H9 (cell line): ENCODE measurements around the gene ARSI. TPM values are rescaled to one million over a fixed set of nuclear protein-coding genes. Genes with fewer than 3 reads are reported as not detected.

Source experiments
- DNase-seq: peaks from one replicate; pipeline ENCODE4 v3.0.0-alpha.2; 2017
- H2AFZ ChIP-seq: one replicate; pipeline ENCODE4 v1.6.1; 2013; ENCODE audit warnings: mild to moderate bottlenecking, low read length, control low read depth, moderate library complexity
- H2AK5ac ChIP-seq: 2 replicates; pipeline ENCODE4 v1.6.1; 2013; ENCODE audit warnings: low read length, control low read depth, mixed read lengths; ENCODE audit not compliant: insufficient read length
- H2BK120ac ChIP-seq: one replicate; pipeline ENCODE4 v1.6.1; 2013; ENCODE audit warnings: low read depth, mild to moderate bottlenecking, low read length, control low read depth, inconsistent platforms; ENCODE audit not compliant: poor library complexity, severe bottlenecking
- H2BK12ac ChIP-seq: 2 replicates; pipeline ENCODE4 v1.6.1; 2013; ENCODE audit warnings: low read length, control low read depth, mixed read lengths, low read depth; ENCODE audit not compliant: insufficient read length
- H2BK15ac ChIP-seq: 2 replicates; pipeline ENCODE4 v1.6.1; 2013; ENCODE audit warnings: low read depth, low read length, control low read depth
- H2BK20ac ChIP-seq: one replicate; pipeline ENCODE4 v1.6.1; 2013; ENCODE audit warnings: low read depth, mild to moderate bottlenecking, low read length, control low read depth, inconsistent platforms; ENCODE audit not compliant: poor library complexity, severe bottlenecking
- H2BK5ac ChIP-seq: 2 replicates; pipeline ENCODE4 v1.6.1; 2013; ENCODE audit warnings: low read length, control low read depth, mixed read lengths; ENCODE audit not compliant: insufficient read length
- H3K14ac ChIP-seq: 2 replicates; pipeline ENCODE4 v1.6.1; 2013; ENCODE audit warnings: low read length, control low read depth; ENCODE audit not compliant: insufficient read depth
- H3K18ac ChIP-seq: 2 replicates; pipeline ENCODE4 v1.6.1; 2013; ENCODE audit warnings: low read depth, mild to moderate bottlenecking, mixed read lengths, low read length, control low read depth; ENCODE audit not compliant: insufficient read length
- H3K23ac ChIP-seq: 2 replicates; pipeline ENCODE4 v1.6.1; 2013; ENCODE audit warnings: low read length, control low read depth, mixed read lengths, low read depth; ENCODE audit not compliant: insufficient read length
- H3K23me2 ChIP-seq: 2 replicates; pipeline ENCODE4 v1.6.1; 2013; ENCODE audit warnings: low read depth, mild to moderate bottlenecking, mixed read lengths, low read length, control low read depth; ENCODE audit not compliant: insufficient read length, poor library complexity, severe bottlenecking
- H3K27ac ChIP-seq: 2 replicates; pipeline ENCODE4 v1.5.1; 2013; ENCODE audit warnings: low read length, control low read depth, mixed read lengths, low read depth; ENCODE audit not compliant: insufficient read length
- H3K27me3 ChIP-seq: 2 replicates; pipeline ENCODE4 v1.6.1; 2013; ENCODE audit warnings: low read length, control low read depth, inconsistent platforms; ENCODE audit not compliant: insufficient read depth
- H3K4ac ChIP-seq: 2 replicates; pipeline ENCODE4 v1.6.1; 2013; ENCODE audit warnings: low read depth, mild to moderate bottlenecking, control low read depth, inconsistent platforms, low read length, moderate library complexity
- H3K4me1 ChIP-seq: 2 replicates; pipeline ENCODE4 v1.6.1; 2013; ENCODE audit warnings: low read length, control low read depth, inconsistent platforms; ENCODE audit not compliant: insufficient read depth
- H3K4me2 ChIP-seq: 2 replicates; pipeline ENCODE4 v1.6.1; 2013; ENCODE audit warnings: low read length, control low read depth, mixed read lengths; ENCODE audit not compliant: insufficient read length, insufficient read depth
- H3K56ac ChIP-seq: 2 replicates; pipeline ENCODE4 v1.6.1; 2013; ENCODE audit warnings: low read depth, mild to moderate bottlenecking, mixed read lengths, low read length, control low read depth; ENCODE audit not compliant: insufficient read length
- H3K79me1 ChIP-seq: 2 replicates; pipeline ENCODE4 v1.6.1; 2013; ENCODE audit warnings: low read depth, mild to moderate bottlenecking, moderate library complexity, low read length, control low read depth, inconsistent platforms; ENCODE audit not compliant: insufficient read depth, poor library complexity, severe bottlenecking
- H3K79me2 ChIP-seq: 2 replicates; pipeline ENCODE4 v1.6.1; 2013; ENCODE audit warnings: low read length, control low read depth, inconsistent platforms; ENCODE audit not compliant: insufficient read depth
- H3K9ac ChIP-seq: 2 replicates; pipeline ENCODE4 v1.6.1; 2013; ENCODE audit warnings: low read length, control low read depth, mixed read lengths; ENCODE audit not compliant: insufficient read length; ENCODE audit errors: extremely low read depth
- H3K9me3 ChIP-seq: one replicate; pipeline ENCODE4 v1.6.1; 2013; ENCODE audit warnings: low read depth, low read length, inconsistent platforms; ENCODE audit not compliant: control insufficient read depth
- H3T11ph ChIP-seq: one replicate; pipeline ENCODE4 v1.6.1; 2013; ENCODE audit warnings: mild to moderate bottlenecking, low read length, control low read depth, inconsistent platforms
- H4K20me1 ChIP-seq: one replicate; pipeline ENCODE4 v1.6.1; 2013; ENCODE audit not compliant: control insufficient read depth, insufficient read length, insufficient read depth
- H4K5ac ChIP-seq: 2 replicates; pipeline ENCODE4 v1.6.1; 2013; ENCODE audit warnings: low read depth, mild to moderate bottlenecking, mixed read lengths, low read length, control low read depth; ENCODE audit not compliant: insufficient read length
- H4K8ac ChIP-seq: replicated peaks from 2 replicates; pipeline ENCODE4 v1.6.1; 2013; ENCODE audit warnings: low read length, control low read depth, mixed read lengths, low read depth; ENCODE audit not compliant: insufficient read length
- H4K91ac ChIP-seq: 2 replicates; pipeline ENCODE4 v1.6.1; 2013; ENCODE audit warnings: low read depth, mild to moderate bottlenecking, moderate library complexity, mixed read lengths, low read length, control low read depth; ENCODE audit not compliant: insufficient read length
- H3K27ac Mint-ChIP-seq, 3 experiments: 2 replicates in 2 of 3; 3 replicates in 1 of 3; pipeline ENCODE4 v1.8.0; 2020 to 2021; ENCODE audit warnings: mixed read lengths in 3 of 3, mild to moderate bottlenecking in 1 of 3, moderate library complexity in 1 of 3
- H3K27me3 Mint-ChIP-seq: 2 replicates; pipeline ENCODE4 v1.8.0; 2021; ENCODE audit warnings: low read depth, mild to moderate bottlenecking, moderate library complexity, mixed read lengths
- H3K36me3 Mint-ChIP-seq, 3 experiments: 2 replicates in 2 of 3; 3 replicates in 1 of 3; pipeline ENCODE4 v1.8.0; 2020 to 2021; ENCODE audit warnings: low read depth in 3 of 3, mixed read lengths in 3 of 3; ENCODE audit not compliant: insufficient read depth in 1 of 3
- H3K4me1 Mint-ChIP-seq, 2 experiments: 2 replicates each; pipeline ENCODE4 v1.8.0; 2020; ENCODE audit warnings: mixed read lengths in 2 of 2
- H3K4me3 Mint-ChIP-seq, 2 experiments: 2 replicates in 1 of 2; 3 replicates in 1 of 2; pipeline ENCODE4 v1.8.0; 2020 to 2021; ENCODE audit warnings: mild to moderate bottlenecking in 2 of 2, mixed read lengths in 2 of 2, moderate library complexity in 1 of 2
- H3K9me3 Mint-ChIP-seq, 2 experiments: 2 replicates in 1 of 2; 3 replicates in 1 of 2; pipeline ENCODE4 v1.8.0; 2020; ENCODE audit warnings: mild to moderate bottlenecking in 2 of 2, mixed read lengths in 2 of 2, moderate library complexity in 1 of 2
- WGBS: extraction: QIAGEN DNeasy Blood & Tissue Kit; methylation state at CpG from one replicate; pipeline ENCODE4 v1.1.7; 2013; ENCODE audit warnings: missing lambda C conversion rate, low lambda C conversion rate, mixed read lengths; ENCODE audit not compliant: insufficient read length; ENCODE audit errors: extremely low coverage; 5-methylcytosine and 5-hydroxymethylcytosine counted together
- total RNA-seq: library from RNA; stranded (reverse); gene quantifications from 2 replicates; pipeline ENCODE4 v1.2.1, GENCODE V29; 2021
- TF ChIP-seq, protein P1 (sequence below): fragments of 200-600 bp; sonication (generic); conservative IDR thresholded peaks from 3 replicates; pipeline ENCODE4 v1.8.0; 2021; ENCODE audit warnings: antibody characterized with exemption, mild to moderate bottlenecking

Gene ARSI
- total RNA-seq, 1 experiment from 2014 or later = 1.7 TPM

DNA sequence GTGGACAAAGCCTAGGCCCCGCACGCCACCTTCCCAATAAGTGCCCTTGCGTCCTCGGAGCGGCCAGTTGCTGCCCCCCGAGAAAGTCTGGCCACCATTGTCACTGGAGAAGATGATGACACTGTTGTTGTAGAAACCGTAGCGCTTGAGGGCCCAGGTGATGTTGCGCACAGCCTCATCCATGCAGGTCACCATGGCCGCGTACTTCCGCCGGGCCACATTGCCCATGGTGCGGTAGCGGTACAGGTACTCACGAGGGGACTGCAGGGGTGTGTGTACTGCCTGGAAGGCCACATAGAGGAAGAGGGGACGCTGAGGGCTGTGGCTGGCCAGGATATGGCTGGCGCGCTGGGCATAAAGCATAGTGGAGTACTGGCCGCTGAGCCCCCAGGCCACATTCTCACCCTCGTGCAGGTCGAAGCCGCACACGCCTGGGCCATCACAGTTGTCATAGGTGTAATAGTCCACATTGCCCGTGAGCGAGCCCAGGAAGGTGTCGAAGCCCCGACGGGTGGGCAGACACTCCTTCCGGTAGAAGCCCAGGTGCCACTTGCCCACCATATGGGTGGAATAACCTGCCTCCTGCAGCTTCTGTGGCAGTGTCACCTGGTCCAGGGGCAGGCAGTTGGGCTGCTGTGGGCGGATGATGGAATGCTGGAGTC, 4.6 kb downstream of the ARSI start:
- Histone ChIP-seq H3K27me3 (no peaks in the 10 kb centered on the region; the same call in 1 of the 2 replicates), H3K4me2 (no peak overlapping the region), H3K23me2 (peaks cover 11% of the 10 kb centered on the region), H3K9ac (no peak overlapping the region), H3T11ph (no peak overlapping the region), H3K4me1 (no peaks in the 10 kb centered on the region; the same call in 1 of the 2 replicates), H2AFZ (no peak overlapping the region), H3K79me2 (no peaks in the 10 kb centered on the region), H4K91ac (no peak overlapping the region), H2BK12ac (no peak overlapping the region), H4K20me1 (no peaks in the 10 kb centered on the region), H2BK120ac (no peak overlapping the region), H2AK5ac (no peak overlapping the region), H3K79me1 (no peaks in the 10 kb centered on the region), H4K5ac (no peak overlapping the region), H2BK15ac (no peak overlapping the region), H3K18ac (no peak overlapping the region), H3K23ac (no peak overlapping the region), H3K14ac (no peak overlapping the region), H2BK20ac (no peak overlapping the region), H3K4ac (no peak overlapping the region), H4K8ac (no peak overlapping the region), H2BK5ac (no peak overlapping the region), H3K27ac (no peak overlapping the region), H3K9me3 (no peaks in the 10 kb centered on the region), H3K56ac (no peak overlapping the region)
- TF ChIP-seq, protein P1, sequence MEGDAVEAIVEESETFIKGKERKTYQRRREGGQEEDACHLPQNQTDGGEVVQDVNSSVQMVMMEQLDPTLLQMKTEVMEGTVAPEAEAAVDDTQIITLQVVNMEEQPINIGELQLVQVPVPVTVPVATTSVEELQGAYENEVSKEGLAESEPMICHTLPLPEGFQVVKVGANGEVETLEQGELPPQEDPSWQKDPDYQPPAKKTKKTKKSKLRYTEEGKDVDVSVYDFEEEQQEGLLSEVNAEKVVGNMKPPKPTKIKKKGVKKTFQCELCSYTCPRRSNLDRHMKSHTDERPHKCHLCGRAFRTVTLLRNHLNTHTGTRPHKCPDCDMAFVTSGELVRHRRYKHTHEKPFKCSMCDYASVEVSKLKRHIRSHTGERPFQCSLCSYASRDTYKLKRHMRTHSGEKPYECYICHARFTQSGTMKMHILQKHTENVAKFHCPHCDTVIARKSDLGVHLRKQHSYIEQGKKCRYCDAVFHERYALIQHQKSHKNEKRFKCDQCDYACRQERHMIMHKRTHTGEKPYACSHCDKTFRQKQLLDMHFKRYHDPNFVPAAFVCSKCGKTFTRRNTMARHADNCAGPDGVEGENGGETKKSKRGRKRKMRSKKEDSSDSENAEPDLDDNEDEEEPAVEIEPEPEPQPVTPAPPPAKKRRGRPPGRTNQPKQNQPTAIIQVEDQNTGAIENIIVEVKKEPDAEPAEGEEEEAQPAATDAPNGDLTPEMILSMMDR = no peak
- peak overlapping the region in 1 of 3 experiments; percentile 36; a peak in 1 of 7 replicates for H3K27ac Mint-ChIP-seq
- no peak for DNase-seq
- no CpG with 5 or more reads among the region's 31 CpGs for WGBS
- no peaks in the 10 kb centered on the region for H3K9me3 Mint-ChIP-seq
- peaks cover 22% of the 10 kb centered on the region for H3K27me3 Mint-ChIP-seq
- no peaks in the 10 kb centered on the region for H3K36me3 Mint-ChIP-seq
- H3K4me3 Mint-ChIP-seq = no peak overlapping the region
- peaks cover 26 to 35% of the 10 kb centered on the region in 2 experiments for H3K4me1 Mint-ChIP-seq
